ENCODE data around the gene SWAP70. TPM values are rescaled to one million over a fixed set of nuclear protein-coding genes. Genes with fewer than 3 reads are reported as not detected.

Gene SWAP70
- total and polyA plus RNA-seq, 2 of the 8 experiments (the other 6 are each of a cell fraction or from before 2014, with no cell fraction given): 14.8 to 37.5 TPM

- TF ChIP-seq CHD7 (IDR thresholded peaks at IDR 0.05; ENCODE audit: insufficient replicate concordance, low read length): no peak
- TF ChIP-seq HDAC6 (IDR thresholded peaks at IDR 0.05; ENCODE audit: low read depth, low read length): no peak
Observed at GRCh38 chr11:9651899-9652748, 11.8 kb upstream of the SWAP70 start (continued).
